Frontal cortex (tissue), 4 donors: ENCODE data around the gene GJE1. TPM values are rescaled to one million over a fixed set of nuclear protein-coding genes. Genes with fewer than 3 reads are reported as not detected.
"Not testable (repeated sequence)": the region's sequence is repeated elsewhere in the genome, so short reads cannot be mapped to it uniquely, and the experiment has no call there.

ENCODE experiments used
- DNase-seq, 2 donors: peaks; one replicate each; pipeline ENCODE4 v3.0.0; 2012; ENCODE audit warnings: low spot score in 2 of 2
- FAIRE-seq: peaks from 2 replicates; lab custom pipeline; 2012; peaks lifted over from hg19 to GRCh38; lab: Jason Lieb, UNC
- total RNA-seq: library from RNA; depleted of rRNA; stranded (reverse); fragments of >200 nt; gene quantifications from one replicate; pipeline ENCODE4 v1.2.3, GENCODE V29; 2014
- donor health status: control.
- donor health status: control.
- donor health status: control.

Gene GJE1, protein sequence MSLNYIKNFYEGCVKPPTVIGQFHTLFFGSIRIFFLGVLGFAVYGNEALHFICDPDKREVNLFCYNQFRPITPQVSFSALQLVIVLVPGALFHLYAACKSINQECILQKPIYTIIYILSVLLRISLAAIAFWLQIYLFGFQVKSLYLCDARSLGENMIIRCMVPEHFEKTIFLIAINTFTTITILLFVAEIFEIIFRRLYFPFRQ
- total RNA-seq: not detected

DNA sequence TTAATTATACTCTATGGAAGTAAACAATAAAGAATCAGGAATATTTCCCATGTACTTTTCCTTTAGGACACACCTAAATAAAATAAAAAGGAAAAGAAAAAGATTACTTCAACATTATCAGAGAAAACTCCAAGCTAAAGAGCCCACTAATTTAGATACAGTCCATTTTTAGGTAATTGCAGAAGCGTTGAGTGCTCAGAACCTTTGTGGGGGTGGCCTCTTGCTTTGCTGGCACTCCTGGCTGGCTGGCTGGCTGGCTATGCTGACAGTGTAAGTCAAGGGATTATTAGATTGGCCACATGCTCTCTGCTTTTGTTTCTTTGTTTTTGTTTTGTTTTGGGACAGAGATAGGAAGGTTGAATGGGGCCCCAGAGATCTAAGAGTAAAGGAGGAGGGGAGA lies at the start of gene GJE1:
TSS of gene GJE1 (plus strand) at position 301 of the 400 bp plus-strand sequence. CDS start 234 bp downstream, outside the sequence.
- no peak for FAIRE-seq

DNA sequence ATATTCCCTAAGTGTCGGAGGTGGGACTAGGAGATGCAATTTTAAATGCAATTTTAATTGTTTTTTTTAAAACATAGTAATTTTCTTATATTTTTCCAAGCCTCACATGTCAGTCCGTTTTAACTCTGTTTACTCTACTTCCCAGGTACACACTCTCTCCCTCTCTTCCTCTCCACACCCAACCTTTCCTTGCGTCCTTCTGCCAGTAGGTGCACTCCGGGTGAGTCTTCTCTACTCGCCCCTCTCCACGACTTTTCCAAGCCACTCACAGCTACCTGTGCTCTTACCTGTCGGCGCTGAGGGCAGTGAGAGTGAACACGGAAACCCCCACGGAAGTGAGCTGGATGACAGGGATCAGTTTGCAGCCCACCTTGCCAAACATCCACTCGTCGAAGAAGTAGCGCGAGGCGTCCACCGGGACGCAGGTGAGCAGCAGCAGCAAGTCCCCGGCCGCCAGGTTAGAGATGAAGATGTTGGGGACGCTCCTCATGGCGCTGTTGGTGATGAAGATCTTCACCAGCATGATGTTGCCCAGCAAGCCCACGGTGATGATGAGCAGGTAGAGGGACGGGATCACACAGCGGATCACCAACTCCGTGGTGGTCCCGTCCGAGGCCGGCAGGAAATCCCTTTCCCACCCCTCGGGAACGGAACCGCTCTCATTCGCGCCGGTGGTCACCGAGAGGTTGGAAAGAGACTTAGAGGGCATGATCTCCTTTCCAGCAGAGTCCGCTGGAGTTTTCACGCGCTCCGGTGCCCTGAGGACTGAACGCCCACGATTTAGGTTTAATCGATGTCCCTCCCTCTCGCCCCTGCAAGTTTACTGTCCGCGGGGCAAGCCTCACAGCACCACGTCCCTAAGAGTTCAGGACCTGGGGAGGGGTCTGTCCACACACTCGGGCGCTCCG lies 44.5 kb upstream of the GJE1 start:
- DNase-seq: no peak
- FAIRE-seq: no peak

More for the DNA sequence above, at the start of gene GJE1:
- no peak for DNase-seq

DNA sequence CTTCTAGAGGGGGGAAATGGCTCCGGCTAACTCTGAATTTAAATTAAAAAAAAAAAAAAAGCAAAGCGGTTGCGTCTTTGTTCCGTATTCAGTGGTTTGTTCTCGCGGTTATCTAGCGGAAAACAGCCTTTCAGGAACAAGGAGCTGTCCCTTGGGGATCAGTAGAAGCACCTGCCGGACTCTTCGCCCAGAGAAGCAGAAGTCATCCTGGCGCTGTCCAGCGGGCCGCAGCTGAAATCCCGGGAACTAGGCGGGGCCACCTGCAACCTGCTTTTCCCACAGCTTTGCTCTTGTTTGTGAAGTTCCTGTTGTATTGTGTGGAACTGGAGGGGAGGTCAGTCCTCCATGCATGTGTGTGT lies 43.9 kb upstream of the GJE1 start:
- no peak for DNase-seq
- FAIRE-seq: no peak

DNA sequence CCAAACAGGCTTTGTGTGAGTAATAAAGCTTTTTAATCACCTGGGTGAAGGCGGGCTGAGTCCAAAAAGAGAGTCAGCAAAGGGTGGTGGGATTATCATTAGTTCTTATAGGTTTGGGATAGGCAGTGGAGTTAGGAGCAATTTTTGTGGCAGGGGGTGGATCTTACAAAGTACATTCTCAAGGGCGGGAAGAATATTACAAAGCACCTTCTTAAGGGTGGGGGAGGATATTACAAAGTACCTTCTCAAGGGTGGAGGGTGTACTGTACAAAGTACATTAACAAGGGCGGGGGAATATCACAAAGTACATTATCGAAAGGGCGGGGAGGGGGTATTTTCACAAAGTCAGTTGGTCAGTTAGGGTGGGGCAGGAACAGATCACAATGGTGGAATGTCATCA lies 27.9 kb upstream of the GJE1 start:
- not testable (repeated sequence) for DNase-seq, FAIRE-seq

DNA sequence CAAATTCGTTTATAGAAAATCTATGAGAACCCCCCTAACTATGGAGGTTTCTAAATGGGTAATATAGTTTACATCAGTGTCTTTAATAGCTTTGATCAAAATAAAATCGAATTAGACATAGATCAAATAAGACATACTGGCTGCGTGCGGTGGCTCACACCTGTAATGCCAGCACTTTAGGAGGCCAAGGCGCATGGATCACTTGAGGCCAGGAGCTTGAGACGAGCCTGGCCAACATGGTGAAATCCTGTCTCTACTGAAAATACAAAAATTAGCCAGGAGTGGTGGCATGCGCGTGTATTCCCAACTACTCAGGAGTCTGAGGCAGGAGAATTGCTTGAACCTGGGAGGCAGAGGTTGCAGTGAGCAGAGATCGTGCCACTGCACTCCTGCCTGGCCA lies 21.9 kb upstream of the GJE1 start:
- DNase-seq, FAIRE-seq: not testable (repeated sequence)

DNA sequence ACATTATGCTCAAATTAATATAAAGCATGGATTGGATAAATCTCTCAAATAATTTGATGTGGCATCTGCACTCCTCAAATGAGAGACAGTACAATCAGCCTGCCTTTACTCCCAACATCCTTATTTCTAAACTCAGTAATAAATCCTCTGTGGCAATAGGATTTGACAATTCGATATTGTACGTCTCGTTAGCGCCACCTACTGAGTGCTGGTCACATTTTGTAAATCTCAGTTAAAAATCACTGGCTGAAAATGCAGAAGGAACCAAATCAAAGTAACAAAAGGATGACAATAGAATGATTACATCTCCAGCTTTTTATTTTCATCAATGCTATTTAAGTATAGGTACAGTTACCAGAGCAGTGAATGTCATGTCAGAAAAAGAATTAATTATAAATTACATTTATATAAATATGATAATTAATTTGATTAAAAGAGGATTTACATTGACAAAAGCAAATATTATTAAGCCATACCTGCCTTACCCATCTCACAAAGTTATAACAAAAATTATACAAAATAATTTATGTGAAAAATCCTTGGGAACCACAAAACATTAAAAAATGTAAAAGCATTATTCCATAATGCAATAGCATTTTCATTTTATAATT lies 20.2 kb upstream of the GJE1 start:
- FAIRE-seq (peak; percentile 79), DNase-seq (peak; percentile 1 to 24)

DNA sequence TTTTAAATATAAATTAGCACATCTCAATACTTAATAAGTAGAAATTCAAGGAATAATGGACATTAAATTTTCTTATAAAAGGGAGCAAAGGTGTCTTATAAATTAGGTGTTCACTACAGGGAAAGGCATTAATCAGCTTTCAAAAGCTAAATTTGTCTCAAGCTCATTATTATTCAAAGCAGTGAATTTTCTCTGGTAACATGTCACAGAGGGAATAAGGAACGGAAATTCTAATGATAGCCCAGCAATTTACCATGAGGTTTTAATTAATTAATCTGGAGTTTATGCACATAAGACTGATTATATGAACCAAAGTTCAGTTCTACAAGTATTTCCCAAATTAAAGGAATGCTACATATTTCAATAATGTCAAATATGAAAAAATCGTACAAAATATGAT lies 15.4 kb upstream of the GJE1 start:
- no peak for FAIRE-seq
- DNase-seq: no peak

DNA sequence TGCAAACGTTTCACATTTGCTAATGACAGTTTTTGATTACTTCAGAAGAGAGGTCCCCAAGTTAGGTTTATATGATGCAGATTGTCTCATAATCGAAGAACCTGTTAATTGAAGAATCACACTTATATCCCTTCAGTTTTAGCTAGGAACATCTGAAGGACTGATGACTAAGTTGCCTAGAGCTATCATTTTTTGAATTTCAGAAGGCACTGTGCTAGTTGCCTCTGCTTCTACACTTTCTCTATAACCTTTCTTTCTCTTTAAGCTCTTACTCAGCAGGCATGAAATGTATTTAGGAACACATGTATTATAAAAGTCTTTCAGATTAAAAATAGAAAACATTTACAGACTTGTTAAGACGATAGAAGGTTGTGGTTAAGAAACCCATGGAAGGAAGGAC lies 14.4 kb upstream of the GJE1 start:
- no peak for FAIRE-seq
- DNase-seq: no peak

DNA sequence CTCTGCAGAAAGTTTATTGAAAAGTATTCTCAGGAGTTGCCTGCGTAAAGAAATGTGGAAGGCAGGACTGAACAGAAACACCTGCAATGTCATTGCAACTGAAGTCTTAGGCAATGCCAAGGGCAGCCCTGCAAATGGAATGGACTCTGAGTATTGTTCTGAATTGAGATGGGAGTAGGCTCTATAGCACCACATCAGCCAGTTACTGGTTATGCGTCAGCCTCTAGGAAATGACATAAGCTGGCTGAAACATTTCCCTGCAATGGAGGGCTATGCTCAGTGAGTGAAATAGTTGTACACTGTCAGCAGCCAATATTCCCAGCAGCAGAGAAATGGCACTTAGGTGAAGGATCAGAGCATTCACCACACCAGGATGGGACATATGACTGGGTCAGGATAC lies 13.8 kb upstream of the GJE1 start:
- DNase-seq (no peak), FAIRE-seq (no peak)

DNA sequence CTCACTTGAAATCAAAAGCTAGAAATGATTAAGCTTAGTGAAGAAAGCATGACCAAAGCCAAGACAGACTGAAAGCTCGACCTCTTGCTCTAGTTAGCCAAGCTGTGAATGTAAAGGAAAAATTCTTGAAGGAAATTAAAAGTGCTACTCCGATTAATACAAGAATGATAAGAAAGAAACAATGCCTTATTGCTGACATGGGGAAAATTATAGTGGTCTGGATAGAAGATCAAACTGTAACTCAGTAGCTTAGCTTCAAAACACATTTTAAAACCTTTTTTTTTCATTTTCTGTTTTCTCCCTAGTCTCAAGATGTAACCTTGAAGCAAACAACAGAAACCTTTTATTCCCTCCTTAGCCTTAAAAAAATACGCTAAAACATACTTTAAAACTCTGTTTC lies 11.4 kb upstream of the GJE1 start:
- FAIRE-seq (no peak), DNase-seq (no peak)

DNA sequence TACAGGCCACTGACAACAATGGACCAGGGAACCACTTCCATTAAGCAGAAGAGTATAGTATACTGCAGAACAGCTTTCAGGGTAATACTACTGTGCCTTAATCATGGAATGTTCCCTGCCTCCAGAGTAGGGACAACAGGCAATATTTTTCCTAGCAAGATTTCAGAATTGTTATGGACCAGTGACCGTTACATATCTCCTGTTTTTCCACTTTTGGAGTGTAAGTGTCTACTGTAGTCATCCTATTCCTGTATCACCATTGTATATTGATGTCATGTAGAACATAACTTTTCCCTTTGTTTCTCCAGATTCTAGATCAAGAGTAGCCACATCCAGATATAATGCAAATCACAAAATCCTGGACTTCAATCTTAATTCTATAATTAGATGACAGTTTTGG lies 1.9 kb upstream of the GJE1 start:
- DNase-seq (no peak), FAIRE-seq (no peak)

DNA sequence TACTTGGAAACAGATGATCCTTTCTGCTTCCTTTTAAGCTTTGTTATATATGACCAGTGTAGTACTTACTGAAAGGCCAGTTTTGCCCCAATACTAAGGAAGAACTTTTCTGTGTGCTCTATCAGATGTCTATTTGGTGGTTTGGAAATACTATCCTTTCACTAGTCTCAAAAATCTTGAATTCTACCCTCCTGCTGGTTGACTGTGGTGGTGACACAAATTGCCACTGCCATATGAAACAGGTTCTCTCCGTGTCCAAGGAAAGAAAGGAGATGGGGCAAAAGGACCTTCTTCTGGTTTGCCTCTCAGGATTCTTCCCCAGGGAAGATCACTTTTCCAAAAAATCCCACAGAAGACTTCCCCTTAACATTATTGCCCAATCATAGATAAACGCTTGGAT lies 6.2 kb downstream of the GJE1 start:
- FAIRE-seq: no peak
- DNase-seq: no peak

DNA sequence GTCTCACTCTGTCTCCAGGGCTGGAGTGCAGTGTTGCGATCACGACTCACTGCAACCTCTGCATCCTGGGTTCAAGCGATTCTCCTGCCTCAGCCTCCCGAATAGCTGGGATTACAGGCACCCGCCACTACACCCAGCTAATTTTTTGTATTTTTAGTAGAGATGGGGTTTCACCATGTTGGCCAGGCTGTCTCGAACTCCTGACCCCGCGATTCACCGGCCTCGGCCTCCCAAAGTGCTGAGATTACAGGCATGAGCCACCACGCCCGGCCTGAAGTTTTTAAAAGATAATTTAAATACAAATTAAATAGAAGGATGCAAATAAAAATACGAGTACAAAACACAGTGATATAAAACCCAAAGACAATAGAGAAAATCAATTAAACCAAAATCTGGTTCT lies 8.8 kb downstream of the GJE1 start:
- not testable (repeated sequence) for FAIRE-seq, DNase-seq

DNA sequence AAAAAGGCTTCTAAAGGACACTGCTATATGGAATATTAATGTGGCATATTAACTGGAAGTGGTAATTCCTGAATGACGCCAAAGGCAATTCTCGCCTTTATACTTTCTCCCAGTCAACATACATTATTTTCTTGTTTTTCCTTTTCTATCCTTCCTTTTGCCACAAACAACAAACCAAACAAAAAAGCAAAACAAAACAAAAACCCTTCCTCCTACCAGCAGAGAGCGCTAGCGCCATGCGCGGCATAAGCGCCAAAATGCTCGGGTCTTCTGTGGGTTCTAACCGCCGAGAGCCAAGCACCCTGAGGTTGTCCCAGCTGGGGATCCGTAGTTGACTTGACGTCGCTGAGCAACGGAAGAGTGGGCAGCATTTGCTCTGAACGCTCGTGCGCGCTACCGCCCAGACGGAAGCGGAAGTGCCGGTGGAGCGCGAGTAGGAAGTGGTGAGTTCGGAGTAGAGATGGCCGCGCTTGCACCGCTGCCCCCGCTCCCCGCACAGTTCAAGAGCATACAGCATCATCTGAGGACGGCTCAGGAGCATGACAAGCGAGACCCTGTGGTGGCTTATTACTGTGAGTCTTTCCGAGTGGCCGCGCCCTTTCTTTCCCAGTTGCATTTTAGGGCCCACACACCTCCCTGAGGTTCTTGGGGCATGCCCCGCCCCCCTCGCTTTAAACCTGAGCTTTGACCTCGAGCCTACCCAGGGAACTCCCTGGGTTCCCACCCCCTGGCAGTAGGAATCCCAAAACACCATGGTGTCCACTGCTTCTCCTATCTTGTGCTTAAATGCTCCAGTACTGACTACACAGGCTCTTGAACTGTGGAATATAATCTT lies 14.3 kb downstream of the GJE1 start, which contains the start of the genes NMBR and VTA1:
TSS of gene NMBR (minus strand) at position 295 of the 835 bp plus-strand sequence. CDS start 58,464 bp downstream, outside the sequence.
TSS of gene VTA1 (plus strand) at position 436 of the 835 bp plus-strand sequence. CDS start at position 461, 25 bp downstream.
- peak; percentile 74 for FAIRE-seq

DNA sequence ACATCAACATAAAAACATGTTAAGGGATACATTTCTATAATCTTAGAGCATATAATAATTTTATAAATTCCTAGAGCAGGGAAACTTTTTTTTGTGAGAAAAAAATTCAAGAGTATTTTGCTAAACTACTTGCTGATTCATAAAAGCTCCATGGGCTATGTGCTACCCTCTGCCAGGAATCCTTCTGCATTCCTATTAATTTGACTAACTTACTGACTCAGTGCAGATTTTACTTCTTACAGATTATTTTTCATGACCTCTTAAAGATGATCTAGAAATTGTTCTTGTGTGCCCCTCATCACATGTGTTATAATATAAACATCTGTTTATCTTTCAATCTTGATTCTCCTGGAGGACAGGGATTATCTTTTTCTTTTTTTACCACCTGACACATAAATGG lies 20.0 kb downstream of the GJE1 start:
- DNase-seq (no peak), FAIRE-seq (no peak)

More for the DNA sequence above, 14.3 kb downstream of the GJE1 start, which contains the start of the genes NMBR and VTA1:
- peak; percentile 56 to 76 for DNase-seq

DNA sequence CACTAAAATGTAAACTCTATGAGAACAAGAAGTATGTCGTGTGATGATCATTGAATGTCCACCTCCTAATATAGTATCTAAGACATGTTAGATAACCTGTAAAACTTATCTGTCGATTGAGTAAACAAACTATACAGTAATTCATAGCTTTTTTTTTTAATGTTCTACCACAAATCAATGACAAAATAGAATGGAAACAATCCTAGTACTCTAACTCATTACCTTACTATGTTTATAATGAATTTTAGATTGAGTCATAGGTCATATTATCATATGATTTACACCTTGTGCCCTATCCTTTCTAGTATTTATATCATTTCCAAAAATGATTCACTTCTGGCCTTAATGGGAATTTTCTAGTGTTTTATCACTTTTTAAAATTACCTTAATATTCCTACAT lies 20.5 kb downstream of the GJE1 start:
- DNase-seq (no peak), FAIRE-seq (no peak)

DNA sequence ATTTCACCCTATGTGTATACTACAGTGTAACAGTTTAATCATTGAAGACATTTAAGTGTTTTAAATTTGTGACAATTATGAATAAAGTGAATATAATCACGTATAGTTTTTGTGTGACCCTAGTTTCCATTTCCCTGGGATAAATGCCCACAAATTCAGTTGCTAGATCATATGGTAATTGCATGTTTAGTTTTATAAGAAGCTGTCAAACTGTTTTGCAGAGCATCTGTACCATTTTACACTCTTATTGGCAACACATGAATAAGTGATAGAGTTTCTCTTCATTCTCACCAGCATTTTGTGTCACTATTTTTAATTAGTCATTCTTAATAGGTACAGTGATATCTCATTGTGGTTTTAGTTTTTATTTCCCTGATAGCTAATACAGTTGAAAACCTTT lies 21.6 kb downstream of the GJE1 start:
- DNase-seq: no peak
- FAIRE-seq: no peak

DNA sequence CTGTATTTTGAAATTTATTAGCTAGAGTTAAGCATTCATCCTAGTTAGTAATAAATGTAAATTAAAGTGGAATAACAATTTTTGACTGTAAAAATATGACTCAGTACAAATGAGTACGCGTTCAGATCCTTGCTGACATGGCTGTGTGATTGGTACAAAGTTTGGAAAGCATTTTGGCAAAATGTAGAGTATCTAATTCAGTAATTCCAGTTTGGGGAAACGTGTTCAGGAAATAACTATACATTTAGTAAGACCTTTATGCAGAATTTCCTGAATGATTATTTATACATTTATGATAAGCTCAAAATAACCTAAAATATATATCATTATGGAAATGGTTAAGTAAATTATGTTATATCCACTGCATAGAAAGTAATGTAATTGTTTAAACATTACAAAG lies 22.4 kb downstream of the GJE1 start:
- no peak for FAIRE-seq
- no peak for DNase-seq

DNA sequence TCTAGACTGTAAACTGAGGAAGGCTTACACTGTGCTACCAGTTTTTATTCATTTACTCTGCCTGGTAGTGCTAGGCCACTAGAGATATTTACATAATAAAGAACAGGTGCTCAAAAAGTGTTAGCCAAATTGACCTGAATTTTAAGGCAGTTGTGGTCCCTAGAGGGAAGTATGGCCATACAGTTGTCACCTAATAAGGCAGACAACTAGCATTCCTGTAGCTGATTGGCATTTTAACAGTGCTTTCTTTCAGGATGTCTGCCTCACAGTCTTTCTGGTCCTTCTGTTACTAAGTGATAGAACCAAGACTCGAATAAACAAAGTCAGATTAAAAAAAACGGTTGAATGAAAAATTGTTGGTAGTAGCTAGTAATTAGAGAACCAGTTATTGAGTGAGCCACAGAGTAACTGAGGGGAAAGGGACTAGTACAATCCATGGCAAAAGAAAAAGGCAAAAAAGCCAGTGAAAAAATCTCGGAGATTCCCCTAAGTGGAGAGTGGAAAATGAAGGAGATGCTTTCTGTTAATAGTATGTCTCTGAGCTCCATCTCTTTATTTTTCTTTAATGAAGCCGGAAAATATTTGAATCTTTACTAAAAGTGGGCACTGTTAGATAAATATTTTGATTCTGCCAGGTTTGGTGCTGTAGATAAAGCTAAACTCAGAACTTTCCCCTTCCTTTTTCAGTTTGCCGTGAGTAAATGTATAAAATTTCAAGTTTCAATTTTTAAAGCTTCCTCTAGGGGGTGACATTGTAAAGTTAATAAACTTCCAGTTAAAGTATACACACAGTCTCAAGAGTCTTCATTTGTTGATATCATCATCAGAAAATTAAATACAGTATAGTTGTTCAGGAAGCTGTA lies 23.4 kb downstream of the GJE1 start:
- DNase-seq: peak in 1 of 2 donors; percentile 3

More for the DNA sequence above, 23.4 kb downstream of the GJE1 start:
- FAIRE-seq: peak; percentile 95
